ENCODE data around the gene PTPRN2.
"Not testable (repeated sequence)": the region's sequence is repeated elsewhere in the genome, so short reads cannot be mapped to it uniquely, and the experiment has no call there.

Gene PTPRN2

DNA sequence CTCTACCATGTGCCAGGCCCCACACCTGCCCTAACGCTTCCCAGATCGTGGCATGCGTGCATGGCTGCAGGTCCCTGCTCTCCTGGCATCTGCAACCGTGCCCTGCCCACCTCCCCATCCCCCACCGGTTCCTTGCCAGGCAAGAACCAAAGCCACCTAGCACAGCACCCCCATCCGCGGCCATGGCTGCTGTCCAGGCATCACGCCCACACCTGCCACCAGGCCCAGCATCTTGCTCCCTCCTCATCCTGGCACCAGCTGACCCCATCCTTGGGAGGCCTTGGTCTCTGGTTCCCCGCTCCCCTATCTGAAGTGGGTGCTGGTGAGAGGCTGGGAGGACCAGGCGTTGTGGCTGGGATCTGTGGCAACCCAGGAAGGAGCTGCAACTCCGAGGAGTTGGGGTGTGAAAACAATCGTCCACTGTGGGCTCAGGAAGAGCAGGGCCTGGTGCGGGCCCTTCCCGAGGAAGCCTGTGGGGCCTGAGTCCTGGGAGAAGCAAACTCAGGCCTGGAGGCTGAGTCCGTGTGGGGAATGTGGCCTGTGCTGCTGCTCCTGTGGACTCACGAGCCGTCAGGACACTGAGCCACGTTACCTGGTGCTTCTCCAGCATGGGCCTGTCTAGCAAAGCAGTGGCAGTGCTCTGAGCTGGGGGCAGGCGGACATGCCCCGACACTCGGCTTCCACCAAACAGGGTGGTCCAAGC, 833.8 kb downstream of the PTPRN2 start:
- no peak for DNase-seq

DNA sequence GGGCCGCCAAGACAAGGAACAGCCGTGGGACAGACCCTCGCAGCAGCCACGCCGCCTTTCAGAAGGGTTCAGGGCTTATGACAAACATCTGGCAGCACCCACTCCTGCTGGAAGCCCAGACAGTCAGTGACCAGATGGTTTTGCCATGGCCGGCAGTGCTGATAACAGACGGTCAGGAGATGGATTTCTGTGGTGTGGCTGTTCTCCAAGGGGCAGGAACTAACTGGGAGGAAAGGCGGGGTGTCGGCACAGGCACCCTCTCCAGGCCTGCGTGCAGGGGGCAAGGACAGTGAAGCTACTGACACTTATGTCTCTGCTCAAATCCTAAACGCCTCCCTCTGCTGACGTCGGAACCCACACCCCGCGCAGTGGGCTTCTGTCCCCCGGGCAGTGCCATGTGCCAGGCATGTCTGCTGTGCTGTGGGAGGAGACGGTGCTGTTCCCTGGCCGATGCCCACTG, 834.8 kb downstream of the PTPRN2 start:
- DNase-seq: no peak

DNA sequence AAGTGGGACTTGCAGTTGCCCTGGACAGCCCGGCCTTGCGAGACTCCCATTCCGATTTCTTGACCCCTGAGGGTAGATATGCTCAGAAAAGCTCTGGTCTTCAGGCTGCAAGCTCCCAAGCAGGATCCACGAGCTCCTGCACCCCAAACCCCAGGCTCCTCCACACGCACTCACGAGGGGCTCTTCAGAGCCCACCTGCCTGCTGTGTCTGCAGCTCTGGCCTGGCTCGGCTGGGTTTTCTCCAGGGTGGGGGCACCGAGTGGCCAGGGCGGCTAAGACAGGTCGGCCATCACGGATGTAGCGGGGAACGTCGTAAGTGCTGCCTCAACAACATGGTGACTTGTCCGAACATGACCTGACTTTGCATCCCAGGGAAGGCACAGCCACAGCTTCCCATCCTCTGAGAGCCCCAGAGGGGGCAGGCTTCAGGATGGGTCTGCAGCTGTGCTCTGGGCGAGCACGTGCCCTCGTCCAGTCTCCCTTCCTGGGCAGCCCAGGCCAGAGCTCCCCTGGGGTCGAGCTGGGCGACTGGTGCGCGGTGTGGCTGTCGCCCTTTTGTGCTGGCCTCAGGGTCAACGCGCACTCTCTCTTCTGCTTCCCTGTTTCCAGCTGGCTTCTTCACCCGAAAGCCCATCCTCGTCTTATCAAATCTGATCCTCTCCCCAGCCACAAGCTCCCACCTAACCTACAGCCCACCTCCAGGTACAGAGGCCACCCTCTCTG, 835.5 kb downstream of the PTPRN2 start:
- no peak for DNase-seq

DNA sequence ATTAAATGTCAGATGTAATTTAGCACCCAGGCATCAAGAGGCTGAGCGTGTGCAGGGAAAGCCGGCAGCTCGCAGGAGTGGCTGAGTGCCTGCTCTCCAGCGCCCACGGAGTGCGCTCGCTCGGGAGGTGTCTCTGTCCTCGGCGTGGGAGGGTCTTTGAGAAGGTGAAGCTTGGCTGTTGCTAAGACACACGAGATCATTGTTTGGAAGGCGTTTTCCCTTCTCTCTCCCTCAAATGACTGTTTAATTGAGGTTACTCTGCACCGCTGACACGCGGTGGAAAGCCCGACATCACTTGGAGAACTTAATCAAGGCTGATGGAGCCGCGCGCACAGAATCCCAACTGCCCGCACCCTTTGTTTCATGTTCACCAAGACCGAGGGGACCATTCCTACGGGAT, 836.2 kb downstream of the PTPRN2 start:
- no peak for DNase-seq

DNA sequence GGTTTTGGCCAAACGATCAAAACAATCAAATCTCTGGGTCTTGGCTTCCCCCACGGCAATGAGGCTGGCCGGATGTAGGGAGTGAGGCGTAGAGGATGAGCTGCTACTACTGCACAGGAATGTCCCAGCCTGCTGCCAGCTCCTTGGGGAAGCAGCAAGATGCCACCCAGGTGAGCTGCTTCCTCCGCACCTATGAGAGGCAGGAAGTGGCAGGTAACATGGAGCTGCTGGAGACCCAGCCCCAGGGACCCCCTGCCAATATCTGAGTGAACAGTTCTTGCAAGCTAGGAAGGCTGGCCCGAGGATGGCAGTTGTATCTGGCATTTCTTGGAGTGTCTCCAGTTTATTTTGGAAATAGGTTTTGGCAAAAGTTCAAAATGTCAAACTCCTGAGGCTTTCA, 837.3 kb downstream of the PTPRN2 start:
- DNase-seq: no peak

DNA sequence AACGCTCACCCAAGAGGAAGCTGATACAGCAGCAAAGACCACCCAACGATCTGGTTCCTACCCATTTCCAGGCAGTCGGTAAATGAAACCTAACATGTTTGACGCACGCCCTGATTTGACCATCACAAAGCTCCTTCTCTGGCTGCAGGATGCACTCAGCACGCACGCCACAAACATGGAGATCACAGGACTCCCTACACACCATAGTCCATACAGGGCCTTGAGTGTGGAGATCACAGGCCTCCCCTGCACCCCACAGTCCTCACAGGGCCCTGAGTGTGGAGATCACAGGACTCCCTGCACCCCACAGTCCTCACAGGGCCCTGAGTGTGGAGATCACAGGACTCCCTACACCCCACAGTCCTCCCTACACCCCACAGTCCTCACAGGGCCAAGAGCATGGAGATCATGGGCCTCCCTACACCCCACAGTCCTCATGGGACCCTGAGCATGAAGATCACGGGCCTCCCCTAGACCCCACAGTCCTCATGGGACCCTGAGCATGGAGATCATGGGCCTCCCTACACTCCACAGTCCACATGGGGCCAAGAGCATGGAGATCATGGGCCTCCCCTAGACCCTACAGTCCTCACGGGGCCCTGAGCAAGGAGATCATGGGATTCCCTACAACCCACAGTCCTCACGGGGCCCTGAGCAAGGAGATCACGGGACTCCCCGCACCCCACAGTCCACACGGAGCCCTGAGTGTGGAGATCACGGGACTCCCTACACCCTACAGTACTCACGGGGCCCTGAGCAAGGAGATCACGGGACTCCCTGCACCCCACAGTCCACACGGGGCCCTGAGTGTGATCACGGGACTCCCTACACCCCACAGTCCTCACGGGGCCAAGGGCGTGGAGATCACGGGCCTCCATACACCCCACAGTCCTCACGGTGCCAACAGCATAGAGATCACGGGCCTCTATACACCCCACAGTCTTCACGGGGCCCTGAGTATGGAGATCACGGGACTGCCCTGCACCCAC, 841.6 kb downstream of the PTPRN2 start:
- DNase-seq: no peak

DNA sequence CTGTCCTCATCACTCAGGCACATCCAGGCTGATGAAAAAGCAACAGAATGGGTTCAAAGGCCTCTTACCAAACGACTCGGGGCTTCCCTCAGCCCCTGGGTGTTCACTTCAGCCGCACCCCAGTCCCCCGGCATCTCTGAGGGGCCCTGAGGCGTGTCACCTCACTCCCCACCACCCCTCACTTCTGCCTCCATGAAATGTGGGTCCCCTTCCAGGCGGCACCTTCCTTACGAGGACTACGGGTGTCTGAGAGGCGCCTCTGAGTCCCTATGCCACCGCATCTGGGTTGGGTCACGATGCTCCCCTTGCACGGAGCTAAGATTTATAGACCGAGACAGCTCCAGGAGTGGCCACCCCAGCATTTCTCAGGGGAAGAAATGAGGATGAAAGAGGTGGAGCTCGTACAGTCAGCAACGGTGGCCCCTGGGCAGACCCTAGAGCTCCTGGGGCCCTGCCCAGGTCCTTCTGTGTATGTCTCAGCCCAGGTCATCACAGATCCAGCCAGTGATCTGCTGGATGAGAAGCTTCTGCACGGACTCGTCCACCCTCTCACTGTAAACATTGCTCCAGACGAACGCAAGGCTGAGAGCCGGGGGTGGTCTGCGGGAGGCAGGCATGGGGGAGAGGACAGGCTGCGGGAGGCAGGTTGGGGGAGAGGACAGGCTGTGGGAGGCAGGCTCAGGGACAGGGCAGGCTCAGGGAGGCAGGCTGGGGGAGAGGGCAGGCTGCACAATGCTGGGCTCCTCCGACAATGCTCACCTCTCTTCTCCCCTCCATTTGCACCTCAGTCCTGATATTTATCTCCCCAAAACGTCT, 842.6 kb downstream of the PTPRN2 start:
- no peak for DNase-seq

DNA sequence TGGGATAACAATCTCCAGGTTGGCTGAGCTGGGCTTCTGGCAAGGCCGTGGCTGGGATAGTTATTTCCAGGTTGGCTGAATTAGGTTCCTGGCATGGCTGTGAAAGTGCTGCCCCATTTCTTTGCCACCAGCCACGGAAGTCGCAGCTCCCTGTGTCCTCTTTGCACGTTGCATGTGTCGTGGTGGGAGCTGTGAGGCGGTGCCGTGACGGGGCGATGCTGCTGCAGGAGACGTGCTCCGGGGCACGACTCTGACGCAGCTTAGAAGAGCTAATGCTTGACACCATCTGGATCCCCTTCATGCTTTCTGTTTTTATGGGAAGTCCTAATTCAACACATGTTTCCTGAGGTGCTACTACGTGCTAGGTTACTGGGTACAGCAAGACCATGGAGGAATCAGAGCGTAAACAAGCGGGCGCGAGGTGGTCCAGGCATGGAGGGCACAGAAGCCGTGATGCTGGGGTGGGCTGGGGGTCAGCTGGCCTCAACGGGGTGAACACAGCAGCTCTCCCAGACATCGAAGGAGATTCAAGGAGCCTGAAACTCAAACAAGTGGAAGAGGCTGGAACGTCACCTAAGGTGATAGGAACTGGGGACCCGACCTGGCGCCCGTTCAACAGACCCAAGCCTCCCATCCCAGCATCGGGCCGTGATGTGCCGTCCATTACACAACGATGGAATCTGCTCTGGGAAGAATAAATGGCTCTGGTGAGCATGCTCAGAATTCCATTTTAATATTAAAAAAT, 843.7 kb downstream of the PTPRN2 start:
- DNase-seq: no peak

DNA sequence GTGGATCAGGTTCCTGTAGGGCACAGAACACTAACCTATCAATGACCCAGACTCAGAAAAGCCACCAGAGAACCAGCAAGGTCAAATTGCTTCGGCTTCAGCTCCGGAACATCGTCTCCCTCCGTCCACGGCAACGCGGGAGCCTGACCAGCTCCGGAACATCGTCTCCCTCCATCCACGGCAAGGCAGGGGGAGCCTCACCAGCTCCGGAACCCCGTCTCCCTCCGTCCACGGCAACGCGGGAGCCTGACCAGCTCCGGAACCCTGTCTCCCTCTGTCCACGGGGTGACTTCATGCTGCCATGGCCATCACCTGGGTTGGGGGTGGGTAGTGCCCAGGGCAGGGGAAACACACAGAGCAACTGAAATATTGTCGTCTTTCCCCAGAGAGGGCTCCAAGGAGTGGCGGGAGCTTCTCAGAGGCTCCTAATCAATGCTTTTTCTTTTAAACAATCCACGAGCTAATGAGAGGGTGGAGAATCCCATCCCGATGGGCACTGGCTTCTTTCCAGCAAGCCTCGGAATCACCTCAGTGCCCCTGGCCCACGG, 847.3 kb downstream of the PTPRN2 start:
- no peak for DNase-seq

DNA sequence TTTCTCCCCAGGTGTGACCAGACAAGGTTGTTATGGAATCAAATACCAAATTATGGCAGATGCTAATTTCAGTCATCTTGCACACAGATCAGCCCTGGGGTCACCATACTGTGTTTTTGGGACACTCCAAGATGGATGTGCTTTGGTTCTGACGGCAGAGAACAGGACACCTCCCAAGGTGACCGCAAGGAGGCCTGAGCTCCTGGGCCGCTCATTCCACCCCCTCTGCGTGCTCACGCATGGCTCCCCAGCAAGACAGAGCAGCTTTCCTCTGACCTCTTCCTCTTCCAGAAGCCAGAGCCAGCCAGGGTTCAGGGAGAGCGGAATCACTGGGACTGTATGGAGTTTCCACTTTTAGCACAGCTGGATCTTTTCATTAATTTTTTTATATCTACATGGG, 848.0 kb downstream of the PTPRN2 start:
- DNase-seq: no peak

DNA sequence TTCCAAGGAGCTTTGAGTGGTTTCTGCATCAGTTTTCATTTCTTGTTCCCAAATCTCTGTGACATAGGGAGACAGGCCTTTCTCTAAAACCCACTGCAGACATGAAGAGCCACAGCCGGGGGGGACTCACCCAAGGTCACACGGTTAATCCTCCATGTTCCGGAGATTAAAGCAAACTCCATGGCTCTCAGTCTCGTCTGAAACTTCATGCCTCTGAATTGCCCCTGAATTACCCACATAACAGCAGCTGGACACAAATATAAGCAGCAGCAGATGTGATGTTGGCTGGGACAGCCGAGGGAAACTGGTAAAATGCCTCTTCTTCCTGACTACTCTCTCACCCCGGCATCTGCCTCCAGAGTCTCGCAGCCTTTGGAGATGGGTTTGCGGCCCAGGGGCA, 848.6 kb downstream of the PTPRN2 start:
- DNase-seq: no peak

DNA sequence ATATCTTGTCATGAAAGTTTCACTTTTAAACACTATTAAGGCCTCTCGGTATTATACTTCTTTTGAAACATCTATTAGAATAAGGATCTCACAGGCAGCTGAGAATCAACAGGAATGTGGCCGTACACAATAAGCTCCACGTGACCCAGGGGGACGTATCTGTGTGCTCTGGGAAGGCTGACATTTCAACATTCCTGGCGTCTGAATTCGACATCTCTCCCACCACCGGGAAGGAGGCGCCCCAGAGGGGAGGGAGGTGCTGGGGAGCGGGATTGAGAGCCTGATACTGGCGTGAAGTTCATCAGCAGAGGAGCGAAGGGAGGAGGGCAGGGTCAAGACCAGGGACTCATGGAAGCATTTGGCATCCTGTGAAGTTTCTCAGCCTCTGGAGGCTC, 849.6 kb downstream of the PTPRN2 start:
- no peak for DNase-seq

DNA sequence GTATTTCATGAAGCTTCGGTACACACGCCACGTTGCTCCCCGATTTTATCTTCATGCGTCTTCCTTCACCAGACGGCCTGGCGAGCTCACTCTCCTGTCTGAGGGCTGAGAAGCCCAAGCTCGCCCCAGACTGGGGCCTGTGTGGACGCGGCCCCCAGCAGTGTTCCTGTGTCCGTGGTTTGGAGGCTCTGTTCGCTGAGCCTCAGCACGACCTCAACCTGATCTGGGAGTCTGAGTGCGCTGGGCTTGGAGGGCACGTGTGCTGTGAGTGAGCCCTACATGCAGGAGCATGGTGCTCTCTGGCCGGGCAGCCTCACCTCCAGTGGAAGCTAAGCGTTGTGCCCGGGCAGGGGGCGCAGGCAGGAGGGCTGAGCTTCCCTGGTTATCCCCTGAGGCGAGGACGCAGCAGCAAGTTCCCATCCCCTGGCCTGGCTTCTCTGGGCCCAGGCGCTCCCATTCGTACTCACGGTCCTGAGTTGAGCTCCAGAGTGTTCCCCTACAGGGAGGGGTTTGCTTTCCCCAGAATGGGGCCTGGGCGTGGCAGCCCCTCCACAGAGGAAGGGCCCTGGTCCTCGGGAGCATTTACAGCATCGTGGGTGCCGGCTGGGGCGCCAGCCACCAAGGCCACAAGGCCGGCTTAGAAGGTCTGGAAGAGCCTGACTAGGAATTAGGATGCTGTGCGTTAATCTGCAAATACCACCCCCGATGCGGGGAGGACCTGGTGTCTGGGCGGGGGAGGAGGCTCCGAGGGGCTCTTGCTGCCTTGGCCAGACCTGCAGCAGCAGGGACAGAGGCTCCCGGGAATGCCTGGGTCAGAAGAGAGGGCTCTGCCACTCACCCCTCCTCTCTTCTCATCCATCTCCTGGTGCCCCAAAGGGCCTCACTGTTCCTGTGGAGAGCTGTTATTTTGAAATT, 850.2 kb downstream of the PTPRN2 start:
- no peak for DNase-seq

DNA sequence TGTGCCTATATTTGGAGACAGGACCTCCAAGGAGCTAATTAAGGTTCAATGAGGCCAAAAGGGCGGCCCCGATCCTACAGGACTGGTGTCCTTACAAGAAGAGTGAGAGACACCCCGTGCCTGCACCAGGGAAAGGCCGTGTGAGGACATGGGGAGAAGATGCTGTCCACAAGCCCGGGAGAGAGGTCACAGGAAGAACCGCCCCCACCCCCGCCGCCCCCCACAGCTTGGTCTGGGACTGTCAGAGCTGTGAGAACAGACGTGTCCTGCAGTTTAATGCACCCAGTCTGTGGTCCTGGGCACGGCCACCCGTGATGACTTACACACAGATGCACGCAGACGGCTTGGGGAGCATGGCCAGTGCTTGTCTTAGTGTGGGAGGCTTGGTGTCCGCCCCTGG, 851.3 kb downstream of the PTPRN2 start:
- no peak for DNase-seq

DNA sequence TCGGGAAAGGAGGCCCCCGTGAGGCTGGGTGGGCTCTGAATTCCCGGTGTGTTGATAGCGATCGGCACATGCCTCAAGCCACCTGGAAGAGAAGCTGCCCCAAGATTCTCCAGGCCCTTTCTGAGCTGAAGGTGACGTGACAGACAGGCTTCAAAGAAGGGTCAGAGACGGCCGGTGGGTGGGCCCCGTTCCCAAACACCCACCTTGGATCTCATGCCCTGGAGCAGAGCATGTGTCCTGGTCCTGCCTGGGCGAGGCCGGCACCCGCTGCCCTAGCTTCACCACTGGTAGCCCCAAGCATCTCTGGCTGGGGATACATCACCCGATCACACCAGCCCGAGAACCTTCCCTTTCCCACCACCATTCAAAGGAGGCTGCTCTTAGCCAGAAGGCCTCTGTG, 851.8 kb downstream of the PTPRN2 start:
- no peak for DNase-seq

DNA sequence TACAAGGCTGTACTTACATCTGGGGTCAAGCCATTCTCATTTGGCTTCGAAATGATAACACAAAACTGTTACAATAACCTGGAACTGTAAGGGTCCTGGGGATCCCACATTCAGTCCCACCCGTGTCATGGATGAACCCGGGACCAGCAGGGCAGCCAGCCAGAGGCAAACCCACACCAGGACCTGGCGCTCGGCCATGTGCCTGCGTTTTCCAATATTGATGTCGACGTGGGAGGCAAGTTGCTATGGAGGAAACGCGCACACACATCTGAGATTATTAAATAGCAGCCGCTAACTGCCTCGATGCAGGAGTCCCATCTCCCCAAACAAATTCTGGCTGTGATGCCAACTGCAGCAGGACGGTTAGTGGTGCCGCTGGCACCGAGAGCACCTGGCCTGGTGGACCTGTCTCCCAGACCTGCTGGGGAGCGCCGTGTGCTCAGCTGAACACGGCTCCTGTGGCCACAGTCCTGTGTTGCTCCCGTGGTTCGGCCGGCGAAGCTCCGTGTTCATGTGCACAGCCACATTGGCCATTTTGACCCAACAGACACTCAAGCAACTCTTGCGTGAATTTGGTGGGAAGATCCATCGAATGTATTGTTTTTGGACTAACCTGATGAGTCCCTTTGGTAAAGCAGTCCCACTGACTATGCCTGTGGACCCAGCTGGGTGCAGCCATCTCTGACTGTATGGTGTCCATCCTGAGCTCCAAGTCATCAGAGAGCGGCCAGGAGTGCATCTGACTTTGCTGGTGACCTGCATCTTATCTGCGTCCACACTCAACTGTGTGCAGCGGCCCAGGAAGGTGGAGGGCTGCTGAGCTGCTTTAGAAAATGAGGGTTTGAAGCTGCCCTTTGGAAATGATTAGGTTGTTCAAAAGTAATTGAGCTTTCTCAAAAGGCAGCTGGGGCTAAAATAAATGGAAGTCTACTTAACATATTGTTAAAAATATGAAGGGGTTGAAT, 852.7 kb downstream of the PTPRN2 start:
- DNase-seq: no peak

DNA sequence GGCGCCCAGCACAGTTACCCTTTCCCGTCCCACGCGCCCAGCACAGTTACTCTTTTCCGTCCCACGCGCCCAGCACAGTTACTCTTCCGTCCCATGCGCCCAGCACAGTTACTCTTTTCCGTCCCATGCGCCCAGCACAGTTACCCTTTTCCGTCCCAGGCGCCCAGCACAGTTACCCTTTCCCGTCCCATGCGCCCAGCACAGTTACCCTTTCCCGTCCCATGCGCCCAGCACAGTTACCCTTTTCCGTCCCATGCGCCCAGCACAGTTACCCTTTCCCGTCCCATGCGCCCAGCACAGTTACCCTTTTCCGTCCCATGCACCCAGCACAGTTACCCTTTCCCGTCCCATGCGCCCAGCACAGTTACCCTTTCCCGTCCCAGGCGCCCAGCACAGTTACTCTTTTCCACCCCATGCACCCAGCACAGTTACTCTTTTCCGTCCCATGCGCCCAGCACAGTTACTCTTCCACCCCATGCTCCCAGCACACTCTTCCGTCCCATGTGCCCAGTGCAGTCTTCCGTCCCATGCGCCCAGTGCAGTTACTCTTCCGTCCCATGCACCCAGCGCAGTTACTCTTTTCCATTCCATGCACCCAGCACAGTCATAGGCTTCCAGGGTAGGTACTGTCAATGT, 853.7 kb downstream of the PTPRN2 start:
- not testable (repeated sequence) for DNase-seq

DNA sequence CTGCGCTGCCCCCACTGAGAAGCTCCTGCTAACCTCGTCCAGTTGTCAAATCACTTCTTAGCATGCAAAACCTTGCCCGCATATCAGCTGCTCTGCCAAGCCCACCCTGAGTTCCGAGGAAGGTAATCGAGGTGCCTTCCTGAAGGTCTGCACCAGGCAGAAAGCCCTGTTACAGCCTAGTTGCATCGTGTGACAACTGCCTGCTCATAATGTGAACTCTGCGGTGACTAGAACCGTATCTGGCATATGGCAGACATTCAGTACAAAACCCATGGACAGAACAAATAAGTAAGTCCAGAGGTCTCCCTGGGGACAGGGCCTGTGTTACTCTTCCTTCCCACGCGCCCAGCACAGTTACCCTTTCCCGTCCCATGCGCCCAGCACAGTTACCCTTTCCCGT, 856.5 kb downstream of the PTPRN2 start:
- DNase-seq: no peak

DNA sequence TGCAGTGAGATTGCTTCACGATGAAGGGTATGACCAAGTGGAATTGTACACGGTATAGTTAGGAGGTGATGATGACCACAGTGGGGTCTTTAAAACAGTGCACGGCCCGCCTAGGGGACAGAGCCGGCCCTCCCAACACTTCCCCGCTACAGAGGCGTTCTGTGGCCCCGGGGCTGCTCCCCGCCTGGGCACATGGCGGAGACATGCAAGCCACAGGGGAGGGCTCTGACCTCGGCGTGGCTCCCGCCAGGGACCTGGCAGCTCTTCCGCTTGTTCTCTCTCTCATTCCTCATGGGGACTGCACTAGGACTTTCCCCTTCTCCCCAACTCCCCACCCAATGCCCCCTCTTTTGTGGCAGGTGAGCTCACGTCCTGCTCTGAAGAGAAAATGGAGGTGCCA, 857.0 kb downstream of the PTPRN2 start:
- no peak for DNase-seq
